Esophagus (tissue), 2 donors: Measurements from ENCODE around the gene NUCB2. TPM values are rescaled to one million over a fixed set of nuclear protein-coding genes. Genes with fewer than 3 reads are reported as not detected.
"Not testable (repeated sequence)": the region's sequence is repeated elsewhere in the genome, so short reads cannot be mapped to it uniquely, and the experiment has no call there.

ENCODE experiments used
- H3K27ac ChIP-seq, 2 donors: one replicate each; pipeline ENCODE4 v1.5.1; 2013; ENCODE audit warnings: low read depth in 2 of 2, mild to moderate bottlenecking in 2 of 2, inconsistent platforms in 1 of 2, low read length in 1 of 2, moderate library complexity in 1 of 2
- H3K27me3 ChIP-seq, 2 donors: one replicate each; pipeline ENCODE4 v1.6.1; 2013; ENCODE audit warnings: low read length in 2 of 2, control low read depth in 1 of 2, mild to moderate bottlenecking in 1 of 2; ENCODE audit not compliant: insufficient read depth in 2 of 2, control insufficient read depth in 1 of 2
- H3K36me3 ChIP-seq, 2 donors: one replicate each; pipeline ENCODE4 v1.6.1; 2013; ENCODE audit warnings: low read length in 1 of 2; ENCODE audit not compliant: control insufficient read depth in 2 of 2, insufficient read depth in 2 of 2
- H3K4me1 ChIP-seq, 2 donors: one replicate each; pipeline ENCODE4 v1.6.1; 2013; ENCODE audit warnings: low read length in 1 of 2; ENCODE audit not compliant: control insufficient read depth in 2 of 2, insufficient read depth in 2 of 2
- H3K4me3 ChIP-seq, 2 donors: one replicate each; pipeline ENCODE4 v1.5.1; 2013; ENCODE audit warnings: low read length in 2 of 2, mild to moderate bottlenecking in 2 of 2, low read depth in 1 of 2, moderate library complexity in 1 of 2
- H3K9me3 ChIP-seq, 2 donors: one replicate each; pipeline ENCODE4 v1.6.1; 2013; ENCODE audit warnings: mild to moderate bottlenecking in 2 of 2, low read depth in 1 of 2, low read length in 1 of 2, moderate library complexity in 1 of 2; ENCODE audit not compliant: control insufficient read depth in 2 of 2, insufficient read depth in 1 of 2
- WGBS, 2 donors: extraction: QIAGEN DNeasy Blood & Tissue Kit; methylation state at CpG; one replicate each; pipeline ENCODE4 v1.1.7; 2013; 5-methylcytosine and 5-hydroxymethylcytosine counted together
- polyA plus RNA-seq, 2 donors: library from polyadenylated mRNA; stranded (reverse); fragments of 200-250 nt; gene quantifications; one replicate each; pipeline ENCODE4 v1.2.3, GENCODE V29; 2013
- donor health status: healthy with polysubstance abuse.
- donor health status: Bipolar disorder and iron deficiency.

NUCB2 gene
- polyA plus RNA-seq, 2 donors = 174 to 326 TPM

- Histone ChIP-seq H3K36me3 (no peaks in the 10 kb centered on the region), H3K9me3 (no peaks in the 10 kb centered on the region), H3K27ac (no peak overlapping the region), H3K4me1 (no peaks in the 10 kb centered on the region), H3K27me3 (no peaks in the 10 kb centered on the region), H3K4me3 (no peak overlapping the region)
- 89% methylated on average over 5 of the region's 5 CpGs for WGBS, 2 donors
These were observed 9.0 kb upstream of the NUCB2 start for GRCh38 chr11:17267576-17267975.

- not testable (repeated sequence) for H3K9me3 ChIP-seq, H3K4me3 ChIP-seq, H3K27ac ChIP-seq, H3K4me1 ChIP-seq, H3K36me3 ChIP-seq, H3K27me3 ChIP-seq
- 90 to 92% methylated on average over 5 of the region's 5 CpGs for WGBS, 2 donors
These were observed 8.0 kb upstream of the NUCB2 start for GRCh38 chr11:17268500-17268899.

DNA sequence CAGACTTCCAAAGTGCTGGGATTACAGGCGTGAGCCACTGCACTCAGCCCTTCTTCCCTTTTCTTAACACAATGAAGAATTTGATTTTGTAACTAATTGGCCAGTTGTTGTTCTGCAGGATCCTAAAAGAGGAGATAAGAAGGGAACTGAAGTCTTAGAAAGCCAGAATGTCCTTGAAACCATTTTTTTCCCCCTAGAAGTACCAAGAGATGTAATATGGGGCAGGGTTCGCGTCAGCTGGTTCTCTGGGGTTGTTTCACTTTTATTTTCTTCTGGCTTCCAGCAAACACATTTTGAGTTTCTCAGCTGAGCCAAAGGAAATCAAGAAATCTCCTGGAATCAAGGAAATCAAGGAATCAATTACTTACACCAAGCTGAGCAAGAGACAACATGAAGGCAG, 7.6 kb upstream of the NUCB2 start:
- no peaks in the 10 kb centered on the region for H3K36me3 ChIP-seq
- H3K9me3 ChIP-seq = no peaks in the 10 kb centered on the region
- H3K27ac ChIP-seq = no peak overlapping the region
- peaks cover 0 to 6% of the 10 kb centered on the region in 2 donors for H3K4me1 ChIP-seq
- H3K27me3 ChIP-seq = no peaks in the 10 kb centered on the region
- no peak overlapping the region for H3K4me3 ChIP-seq
- WGBS, 2 donors = 86 to 87% methylated on average over 3 of the region's 3 CpGs

GRCh38 chr11:17272801-17273200, 3.7 kb upstream of the NUCB2 start:
- H3K27ac ChIP-seq = peak overlapping the region; percentile 40 to 51
- H3K4me1 ChIP-seq = peaks cover 0 to 12% of the 10 kb centered on the region in 2 donors
- H3K27me3 ChIP-seq = no peaks in the 10 kb centered on the region
- H3K4me3 ChIP-seq = no peak overlapping the region
- WGBS, 2 donors = 89 to 100% methylated on average over 1 of the region's 1 CpG
- H3K36me3 ChIP-seq = no peaks in the 10 kb centered on the region
- no peaks in the 10 kb centered on the region for H3K9me3 ChIP-seq

GRCh38 chr11:17273211-17273610, 3.3 kb upstream of the NUCB2 start:
- Histone ChIP-seq H3K9me3 (no peaks in the 10 kb centered on the region), H3K27me3 (no peaks in the 10 kb centered on the region), H3K36me3 (no peaks in the 10 kb centered on the region), H3K27ac (peak overlapping the region; percentile 40 to 51), H3K4me1 (peaks cover 0 to 12% of the 10 kb centered on the region in 2 donors), H3K4me3 (no peak overlapping the region)
- 54 to 61% methylated on average over 6 of the region's 6 CpGs for WGBS, 2 donors

- no peaks in the 10 kb centered on the region for H3K36me3 ChIP-seq
- H3K4me3 ChIP-seq = no peak overlapping the region
- peaks cover 0 to 12% of the 10 kb centered on the region in 2 donors for H3K4me1 ChIP-seq
- H3K27ac ChIP-seq = peak overlapping the region in 1 of 2 donors; percentile 7
- WGBS, 2 donors = 84 to 88% methylated on average over 5 of the region's 5 CpGs
- no peaks in the 10 kb centered on the region for H3K9me3 ChIP-seq
- H3K27me3 ChIP-seq = no peaks in the 10 kb centered on the region
These were observed 2.8 kb upstream of the NUCB2 start for GRCh38 chr11:17273668-17274282.

DNA sequence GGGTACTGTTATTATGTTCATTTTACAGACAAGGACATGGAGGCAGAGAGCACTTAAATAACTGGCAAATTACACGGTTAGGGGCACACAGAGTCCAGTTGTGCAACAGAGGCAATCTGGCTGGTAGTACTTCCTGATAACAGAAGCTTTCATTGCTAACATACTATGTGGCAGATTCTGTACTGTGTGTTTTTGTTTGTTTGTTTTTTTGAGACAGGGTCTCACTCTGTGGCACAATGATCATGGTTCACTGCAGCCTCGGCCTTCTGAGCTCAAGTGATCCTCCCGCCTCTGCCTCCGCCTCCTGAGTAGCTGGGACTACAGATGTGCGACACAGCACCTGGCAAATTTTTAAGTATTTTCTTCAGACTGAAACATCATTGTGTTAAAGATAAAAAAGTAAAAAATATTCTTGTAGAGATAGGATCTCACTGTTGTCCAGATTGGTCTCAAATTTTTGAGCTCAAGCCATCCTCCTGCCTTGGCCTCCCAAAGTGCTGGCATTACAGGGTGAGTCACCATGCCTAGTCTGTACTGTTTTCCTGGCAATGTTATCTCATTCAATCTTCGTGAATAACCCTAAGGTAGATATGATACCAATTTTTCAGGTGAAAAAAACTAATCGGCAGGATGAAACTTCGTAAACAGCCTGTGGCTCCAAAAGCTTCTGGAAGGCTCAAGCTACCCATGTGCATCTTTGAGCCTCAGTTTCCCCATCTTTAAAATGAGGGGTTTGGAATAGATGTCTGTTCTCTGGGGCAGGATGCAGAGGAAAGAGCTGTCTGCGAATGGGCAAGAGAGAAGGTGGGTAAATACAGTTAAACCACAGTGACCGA, 921 bp upstream of the NUCB2 start:
- peak overlapping the region; percentile 86 to 91 for H3K27ac ChIP-seq
- no peaks in the 10 kb centered on the region for H3K36me3 ChIP-seq
- H3K4me1 ChIP-seq = peaks cover 0 to 12% of the 10 kb centered on the region in 2 donors
- H3K4me3 ChIP-seq = peak overlapping the region; percentile 84 to 97
- no peaks in the 10 kb centered on the region for H3K9me3 ChIP-seq
- H3K27me3 ChIP-seq = no peaks in the 10 kb centered on the region
- 57 to 61% methylated on average over 10 of the region's 10 CpGs for WGBS, 2 donors

DNA sequence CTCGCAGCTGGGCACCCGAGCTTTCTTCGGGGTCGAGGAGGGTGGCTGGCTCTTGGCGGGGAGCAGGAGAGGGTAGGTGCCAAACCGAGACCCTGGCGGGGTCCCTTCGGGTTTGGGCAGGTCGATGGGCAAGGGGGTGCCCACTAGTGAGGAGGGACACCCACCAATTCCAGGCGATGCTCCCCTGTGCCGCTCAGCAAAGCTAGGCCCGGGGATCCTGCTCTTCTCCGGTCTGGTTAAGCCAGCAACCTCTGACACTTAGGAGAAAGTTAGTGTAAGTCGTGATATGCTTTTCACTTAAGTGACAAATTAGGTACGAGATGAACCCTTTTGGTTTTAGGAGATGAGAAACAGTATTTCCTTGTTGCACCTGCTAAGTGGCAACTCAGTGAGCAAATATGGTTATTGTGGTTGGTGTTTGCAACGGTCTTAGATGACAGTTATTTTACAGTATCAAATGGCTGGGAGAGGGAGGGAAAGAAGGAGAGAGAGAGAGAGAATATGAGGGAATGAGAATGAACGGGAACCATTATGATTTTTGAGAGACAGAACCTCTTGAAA, 565 bp downstream of the NUCB2 start:
- H3K4me1 ChIP-seq = peaks cover 0 to 14% of the 10 kb centered on the region in 2 donors
- WGBS, 2 donors = 0% methylated on average over 17 of the region's 17 CpGs
- H3K9me3 ChIP-seq = no peaks in the 10 kb centered on the region
- no peaks in the 10 kb centered on the region for H3K36me3 ChIP-seq
- peak overlapping the region; percentile 84 to 97 for H3K4me3 ChIP-seq
- no peaks in the 10 kb centered on the region for H3K27me3 ChIP-seq
- peak overlapping the region; percentile 83 to 90 for H3K27ac ChIP-seq

DNA sequence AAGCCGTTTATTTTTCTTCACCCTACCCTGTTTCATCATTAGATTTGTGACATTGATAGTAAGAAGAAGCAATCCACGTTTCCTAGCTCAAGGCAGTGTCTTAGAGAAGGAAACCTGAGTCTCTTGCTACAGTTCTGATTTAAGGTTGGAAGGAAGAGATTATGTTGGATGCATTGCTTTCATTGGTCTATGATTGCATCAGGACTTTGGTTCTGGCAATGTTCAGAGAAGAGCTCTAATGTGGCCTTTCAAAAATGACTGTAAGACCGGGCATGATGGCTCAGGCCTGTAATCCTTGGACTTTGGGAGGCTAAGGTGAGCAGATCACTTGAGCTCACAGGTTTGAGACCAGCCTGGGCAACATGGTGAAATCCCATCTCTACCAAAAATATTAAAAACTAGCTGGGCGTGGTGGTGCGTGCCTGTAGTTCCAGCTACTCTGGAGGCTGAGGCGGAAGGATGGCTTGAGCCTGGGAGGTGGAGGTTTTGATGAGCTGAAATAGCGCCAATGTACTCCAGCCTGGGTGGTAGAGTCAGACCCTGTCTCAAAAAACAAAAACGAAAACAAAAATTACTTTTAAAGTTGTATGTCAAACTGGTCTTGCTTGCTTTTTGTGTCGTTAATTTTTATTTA, 4.1 kb downstream of the NUCB2 start:
- Histone ChIP-seq H3K4me3 (no peak overlapping the region), H3K36me3 (peaks cover 0 to 2% of the 10 kb centered on the region in 2 donors), H3K27me3 (no peaks in the 10 kb centered on the region), H3K9me3 (no peaks in the 10 kb centered on the region), H3K27ac (peak overlapping the region in 1 of 2 donors; percentile 66), H3K4me1 (peaks cover 0 to 7% of the 10 kb centered on the region in 2 donors)
- whole genome bisulfite sequencing, 2 donors = 82 to 89% methylated on average over 9 of the region's 9 CpGs
